SJSA1 (cell line): Measurements from ENCODE around the gene ST3GAL3. TPM values are rescaled to one million over a fixed set of nuclear protein-coding genes. Genes with fewer than 3 reads are reported as not detected.

Source experiments
- DNase-seq, 2 experiments: peaks; one replicate each; pipeline ENCODE4 v3.0.0-alpha.2; 2015 to 2020; ENCODE audit warnings: low spot score in 2 of 2, low read depth in 1 of 2
- H3K27ac ChIP-seq: fragments of 250-450 bp; sonication (Bioruptor Pico); 2 replicates; pipeline ENCODE4 v1.5.1; 2020; ENCODE audit warnings: mild to moderate bottlenecking, moderate library complexity
- H3K27me3 ChIP-seq: fragments of 250-450 bp; sonication (Bioruptor Pico); replicated peaks from 2 replicates; pipeline ENCODE4 v1.5.1; 2020; ENCODE audit warnings: mild to moderate bottlenecking, moderate library complexity
- H3K36me3 ChIP-seq: fragments of 250-450 bp; sonication (Bioruptor Pico); 2 replicates; pipeline ENCODE4 v1.5.1; 2020; ENCODE audit warnings: mild to moderate bottlenecking
- H3K4me1 ChIP-seq: fragments of 250-450 bp; sonication (Bioruptor Pico); replicated peaks from 2 replicates; pipeline ENCODE4 v1.6.1; 2021; ENCODE audit warnings: mild to moderate bottlenecking
- H3K4me3 ChIP-seq: fragments of 250-450 bp; sonication (Bioruptor Pico); 2 replicates; pipeline ENCODE4 v1.5.1; 2020; ENCODE audit warnings: mild to moderate bottlenecking
- H3K9me3 ChIP-seq: fragments of 250-450 bp; sonication (Bioruptor Pico); replicated peaks from 2 replicates; pipeline ENCODE4 v1.5.1; 2020; ENCODE audit warnings: mild to moderate bottlenecking
- total RNA-seq: library from RNA; depleted of rRNA; stranded (reverse); fragments of >200 nt; shearing (Covaris generic); gene quantifications from 2 replicates; pipeline ENCODE4 v1.2.3, GENCODE V29; 2014

ST3GAL3 gene
- total RNA-seq, 1 experiment from 2014 or later, result 25.0 TPM

- Histone ChIP-seq H3K4me3 (peak overlapping the region; percentile 61), H3K27me3 (no peaks in the 10 kb centered on the region), H3K9me3 (no peaks in the 10 kb centered on the region), H3K36me3 (peaks cover 21% of the 10 kb centered on the region; the same call in 1 of the 2 replicates), H3K27ac (peak overlapping the region; percentile 99), H3K4me1 (peaks cover 21% of the 10 kb centered on the region)
- no peak for DNase-seq
Observed at GRCh38 chr1:43947061-43947873, 239.9 kb downstream of the ST3GAL3 start.

DNA sequence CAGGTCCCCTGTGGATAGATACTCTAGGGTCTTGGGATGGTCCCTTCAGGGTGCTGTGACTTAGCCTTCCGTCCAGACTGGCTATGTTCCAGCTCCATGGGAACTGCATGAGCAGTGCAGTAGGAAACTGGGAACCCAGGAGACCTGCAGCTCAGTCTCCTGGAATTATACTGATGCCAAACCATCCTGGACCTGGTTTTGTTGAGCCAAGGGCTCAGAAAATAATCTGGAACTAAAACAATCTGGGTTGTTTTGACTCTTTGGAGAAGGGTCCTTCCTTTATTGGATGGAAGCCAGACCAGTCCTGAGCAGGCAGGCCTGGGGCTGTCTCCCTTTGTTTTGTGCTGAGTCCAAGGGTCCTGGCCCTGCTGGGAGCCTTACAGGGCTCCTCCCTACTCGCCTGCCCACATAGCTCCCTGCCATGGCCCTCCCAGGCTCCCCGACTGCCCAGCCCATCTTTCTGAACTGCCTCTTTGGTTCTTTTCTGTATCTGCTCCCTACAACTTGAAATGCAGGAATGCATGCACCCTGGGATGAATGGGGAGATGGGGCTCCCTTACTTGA, 240.6 kb downstream of the ST3GAL3 start:
- Histone ChIP-seq H3K27ac (no peak overlapping the region), H3K4me3 (peak overlapping the region; percentile 61), H3K36me3 (peaks cover 21% of the 10 kb centered on the region; the same call in 1 of the 2 replicates), H3K4me1 (peaks cover 21% of the 10 kb centered on the region), H3K27me3 (no peaks in the 10 kb centered on the region), H3K9me3 (no peaks in the 10 kb centered on the region)
- no peak for DNase-seq

DNA sequence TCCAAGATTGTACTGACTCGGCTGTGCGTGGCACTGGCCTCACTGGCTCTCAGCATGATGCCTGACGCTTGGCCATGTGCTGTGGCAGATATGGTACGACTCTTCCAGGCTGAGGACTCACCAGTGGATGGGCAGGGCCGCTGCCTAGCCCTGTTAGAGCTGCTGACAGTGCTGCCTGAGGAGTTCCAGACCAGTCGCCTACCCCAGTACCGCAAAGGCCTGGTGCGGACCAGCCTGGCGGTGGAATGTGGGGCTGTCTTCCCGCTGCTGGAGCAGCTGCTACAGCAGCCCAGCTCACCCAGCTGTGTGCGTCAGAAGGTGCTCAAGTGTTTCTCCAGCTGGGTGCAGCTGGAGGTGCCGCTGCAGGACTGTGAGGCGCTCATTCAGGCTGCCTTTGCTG, 242.3 kb downstream of the ST3GAL3 start:
- H3K4me3 ChIP-seq, result no peak overlapping the region
- H3K4me1 ChIP-seq, result peaks cover 21% of the 10 kb centered on the region
- peaks cover 21% of the 10 kb centered on the region; the same call in 1 of the 2 replicates for H3K36me3 ChIP-seq
- H3K27ac ChIP-seq, result no peak overlapping the region
- DNase-seq, result no peak
- no peaks in the 10 kb centered on the region for H3K9me3 ChIP-seq
- H3K27me3 ChIP-seq, result no peaks in the 10 kb centered on the region

GRCh38 chr1:43951021-43951985, 244.0 kb downstream of the ST3GAL3 start:
- Histone ChIP-seq H3K9me3 (no peaks in the 10 kb centered on the region), H3K36me3 (peaks cover 22% of the 10 kb centered on the region), H3K4me3 (no peak overlapping the region), H3K27me3 (no peaks in the 10 kb centered on the region), H3K4me1 (peaks cover 11% of the 10 kb centered on the region), H3K27ac (no peak overlapping the region)
- DNase-seq, result no peak

- no peak overlapping the region for H3K27ac ChIP-seq
- peaks cover 5% of the 10 kb centered on the region for H3K4me1 ChIP-seq
- H3K36me3 ChIP-seq, result peaks cover 37% of the 10 kb centered on the region
- no peak for DNase-seq
- no peaks in the 10 kb centered on the region for H3K9me3 ChIP-seq
- no peak overlapping the region for H3K4me3 ChIP-seq
- no peaks in the 10 kb centered on the region for H3K27me3 ChIP-seq
Observed at GRCh38 chr1:43952731-43953346, 245.5 kb downstream of the ST3GAL3 start.

- no peak overlapping the region for H3K4me3 ChIP-seq
- H3K36me3 ChIP-seq, result peaks cover 37% of the 10 kb centered on the region
- H3K27ac ChIP-seq, result no peak overlapping the region
- H3K27me3 ChIP-seq, result no peaks in the 10 kb centered on the region
- no peaks in the 10 kb centered on the region for H3K9me3 ChIP-seq
- DNase-seq, result no peak
- peaks cover under 1% of the 10 kb centered on the region for H3K4me1 ChIP-seq
Observed at GRCh38 chr1:43953361-43953760, 246.0 kb downstream of the ST3GAL3 start.

GRCh38 chr1:43954036-43954435, 246.7 kb downstream of the ST3GAL3 start:
- Histone ChIP-seq H3K36me3 (peaks cover 41% of the 10 kb centered on the region), H3K4me1 (no peaks in the 10 kb centered on the region), H3K4me3 (no peak overlapping the region), H3K27me3 (no peaks in the 10 kb centered on the region), H3K27ac (no peak overlapping the region), H3K9me3 (no peaks in the 10 kb centered on the region)
- no peak for DNase-seq

DNA sequence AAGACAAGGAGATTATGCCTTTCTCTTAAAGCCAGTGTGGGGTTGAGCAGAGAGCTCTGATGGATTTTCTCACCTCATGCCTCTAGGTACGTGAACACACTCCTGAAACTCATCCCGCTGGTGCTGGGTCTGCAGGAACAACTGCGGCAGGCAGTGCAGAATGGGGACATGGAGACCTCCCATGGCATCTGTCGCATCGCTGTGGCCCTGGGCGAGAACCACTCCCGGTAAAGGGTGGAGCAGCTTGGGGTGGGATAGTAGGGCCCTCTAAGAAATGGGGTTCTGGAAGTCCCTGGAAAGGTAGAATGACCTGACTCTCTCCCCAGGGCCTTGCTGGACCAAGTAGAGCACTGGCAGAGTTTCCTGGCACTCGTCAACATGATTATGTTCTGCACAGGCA, 248.9 kb downstream of the ST3GAL3 start:
- H3K4me3 ChIP-seq, result no peak overlapping the region
- no peaks in the 10 kb centered on the region for H3K4me1 ChIP-seq
- no peak overlapping the region for H3K27ac ChIP-seq
- H3K9me3 ChIP-seq, result no peaks in the 10 kb centered on the region
- no peak for DNase-seq
- peaks cover 46% of the 10 kb centered on the region for H3K36me3 ChIP-seq
- H3K27me3 ChIP-seq, result no peaks in the 10 kb centered on the region

DNA sequence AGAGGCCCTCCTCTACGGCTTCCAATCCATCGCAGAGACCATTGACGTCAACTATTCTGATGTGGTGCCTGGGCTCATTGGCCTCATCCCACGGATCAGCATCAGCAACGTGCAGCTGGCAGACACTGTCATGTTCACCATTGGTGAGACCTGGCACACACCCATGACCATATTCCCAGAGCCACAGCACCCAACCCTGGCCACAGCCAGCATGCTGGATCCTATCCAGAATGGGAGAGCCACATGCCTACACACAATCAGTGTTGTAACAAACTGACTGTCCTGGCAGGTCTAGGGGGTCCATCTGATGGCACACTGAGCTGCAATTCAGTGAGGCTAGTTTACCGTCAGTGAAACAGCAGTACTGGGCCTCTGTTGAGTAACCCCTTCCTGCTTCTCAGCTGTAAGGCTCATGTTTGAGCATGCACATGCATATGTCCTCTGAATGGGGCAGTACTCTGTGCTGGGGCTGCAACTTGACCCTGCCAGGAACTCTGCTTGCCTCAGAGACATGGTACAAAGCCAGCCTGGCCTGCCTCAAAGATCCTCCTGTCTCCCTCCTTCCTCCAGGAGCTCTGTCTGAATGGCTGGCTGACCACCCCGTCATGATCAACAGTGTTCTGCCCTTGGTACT, 250.2 kb downstream of the ST3GAL3 start:
- no peaks in the 10 kb centered on the region for H3K9me3 ChIP-seq

GRCh38 chr1:43958351-43959255, 251.3 kb downstream of the ST3GAL3 start:
- H3K4me1 ChIP-seq, result no peaks in the 10 kb centered on the region
- peaks cover 40% of the 10 kb centered on the region for H3K36me3 ChIP-seq
- no peak overlapping the region for H3K4me3 ChIP-seq
- H3K27me3 ChIP-seq, result no peaks in the 10 kb centered on the region
- H3K9me3 ChIP-seq, result no peaks in the 10 kb centered on the region
- no peak for DNase-seq
- no peak overlapping the region for H3K27ac ChIP-seq

More for the DNA sequence above, 250.2 kb downstream of the ST3GAL3 start:
- Histone ChIP-seq H3K27me3 (no peaks in the 10 kb centered on the region), H3K36me3 (peaks cover 40% of the 10 kb centered on the region), H3K4me1 (no peaks in the 10 kb centered on the region), H3K4me3 (no peak overlapping the region), H3K27ac (no peak overlapping the region)
- no peak for DNase-seq

DNA sequence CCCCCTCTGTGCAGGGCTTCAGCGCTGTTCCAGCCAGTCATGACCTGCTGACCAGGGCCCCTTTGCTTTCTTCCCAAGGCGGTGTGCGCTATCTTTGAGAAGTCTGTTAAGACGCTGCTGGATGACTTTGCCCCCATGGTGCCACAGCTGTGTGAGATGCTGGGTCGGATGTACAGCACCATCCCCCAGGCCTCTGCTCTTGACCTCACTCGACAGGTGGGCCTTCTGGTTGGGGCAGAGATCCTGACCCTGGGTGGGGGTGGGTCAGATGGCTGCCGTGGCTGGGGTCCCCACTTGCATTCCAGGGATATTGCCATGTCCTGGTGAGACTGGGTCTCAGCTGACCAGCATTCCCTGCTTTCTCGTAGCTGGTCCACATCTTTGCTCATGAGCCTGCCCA, 253.5 kb downstream of the ST3GAL3 start:
- DNase-seq, result no peak
- no peak overlapping the region for H3K4me3 ChIP-seq
- H3K9me3 ChIP-seq, result no peaks in the 10 kb centered on the region
- no peak overlapping the region for H3K27ac ChIP-seq
- H3K27me3 ChIP-seq, result no peaks in the 10 kb centered on the region
- no peaks in the 10 kb centered on the region for H3K4me1 ChIP-seq
- H3K36me3 ChIP-seq, result peaks cover 40% of the 10 kb centered on the region

DNA sequence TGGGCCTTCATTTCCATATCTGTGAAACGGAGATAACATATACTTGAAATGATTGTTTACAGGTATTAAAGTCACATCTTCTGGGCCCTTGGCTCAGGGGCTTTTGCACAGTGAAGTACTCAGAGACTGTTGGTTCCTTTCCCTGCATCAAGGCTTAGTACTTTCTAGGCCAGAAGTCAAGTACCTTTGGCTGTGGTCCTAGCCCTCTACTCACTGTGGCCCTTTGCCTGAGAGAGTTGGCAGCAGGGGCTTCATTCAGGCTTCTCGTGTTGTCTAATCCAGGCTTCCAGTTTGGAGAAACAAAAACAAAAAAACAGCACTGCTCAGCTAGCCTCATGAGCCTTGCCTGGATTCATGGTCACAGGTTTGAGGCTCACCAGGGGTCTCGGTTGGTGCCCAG, 254.4 kb downstream of the ST3GAL3 start:
- no peak for DNase-seq
- no peaks in the 10 kb centered on the region for H3K27me3 ChIP-seq
- H3K9me3 ChIP-seq, result no peaks in the 10 kb centered on the region
- H3K36me3 ChIP-seq, result peaks cover 38% of the 10 kb centered on the region
- H3K4me1 ChIP-seq, result no peaks in the 10 kb centered on the region
- no peak overlapping the region for H3K4me3 ChIP-seq
- H3K27ac ChIP-seq, result no peak overlapping the region
